GM10847 (cell line): ENCODE data around the gene GRK6.

ENCODE experiments used
- POLR2A ChIP-seq: IDR thresholded peaks from 2 replicates; pipeline ENCODE4 v1.6.1; 2011; ENCODE audit not compliant: insufficient read length; ENCODE audit errors: extremely low read depth

Gene GRK6

DNA sequence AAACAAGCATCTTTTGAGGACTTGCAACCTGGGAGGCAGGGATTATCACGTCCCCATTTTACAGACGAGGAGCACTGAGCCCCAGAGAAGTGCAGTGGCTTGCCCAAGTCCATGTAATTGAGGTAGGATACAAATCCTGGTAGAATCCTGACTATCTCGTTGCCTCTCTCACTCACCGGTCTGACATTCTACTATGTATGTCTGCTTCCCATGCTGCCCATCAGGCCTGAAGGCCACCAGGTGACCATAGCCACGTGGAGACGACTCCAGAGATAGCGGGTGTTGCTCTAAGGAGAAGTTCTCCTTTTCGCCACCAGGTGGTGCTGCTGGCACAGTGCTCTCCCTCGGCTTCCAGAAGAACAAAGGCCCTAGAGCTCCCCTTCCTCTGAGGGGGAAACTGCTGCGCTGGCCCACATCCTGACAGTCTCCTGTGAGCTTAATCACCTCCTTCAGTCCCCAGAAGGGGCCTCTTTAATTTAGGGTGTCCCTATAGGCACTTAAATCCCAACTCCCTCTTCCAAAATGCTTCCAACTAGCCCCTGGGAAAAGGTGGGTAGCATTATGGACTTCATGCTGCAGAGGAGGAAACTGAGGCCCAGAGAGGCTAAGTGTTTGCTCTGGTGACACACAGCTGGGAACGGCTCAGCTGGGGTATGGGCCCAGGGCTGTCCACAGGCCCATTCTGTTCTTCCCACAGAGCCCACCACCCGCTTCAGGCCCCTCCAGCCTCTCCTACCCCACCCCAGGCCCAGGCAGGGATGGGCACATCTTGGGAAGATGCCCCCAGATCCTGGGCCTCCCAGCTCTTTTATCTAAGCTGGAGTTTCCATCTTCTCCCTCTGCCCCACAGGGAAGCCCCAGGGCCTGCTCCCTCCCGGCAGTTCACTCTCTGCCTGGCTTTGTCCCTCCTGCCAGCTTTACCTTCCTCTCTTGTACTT lies 35.8 kb upstream of the GRK6 start:
- TF ChIP-seq POLR2A: no peak

DNA sequence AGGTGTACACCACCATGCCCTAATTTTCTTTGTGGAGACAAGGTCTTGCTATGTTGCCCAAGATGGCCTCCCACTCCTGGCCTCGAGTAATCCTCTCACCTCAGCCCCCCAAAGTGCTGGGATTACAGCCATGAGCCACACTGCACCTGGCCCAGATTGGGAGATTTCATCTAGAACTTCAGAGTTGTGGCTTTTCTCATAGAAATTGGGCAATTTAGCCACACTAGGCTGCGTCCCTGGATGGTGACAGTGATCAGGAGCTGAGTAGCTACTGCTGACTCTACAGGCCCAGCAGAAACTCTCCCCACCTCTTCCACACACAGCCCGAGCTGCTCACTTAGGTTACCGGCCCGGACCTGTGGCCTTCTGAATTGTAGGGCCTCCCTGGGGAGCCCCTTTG lies 33.7 kb upstream of the GRK6 start:
- TF ChIP-seq POLR2A: no peak

DNA sequence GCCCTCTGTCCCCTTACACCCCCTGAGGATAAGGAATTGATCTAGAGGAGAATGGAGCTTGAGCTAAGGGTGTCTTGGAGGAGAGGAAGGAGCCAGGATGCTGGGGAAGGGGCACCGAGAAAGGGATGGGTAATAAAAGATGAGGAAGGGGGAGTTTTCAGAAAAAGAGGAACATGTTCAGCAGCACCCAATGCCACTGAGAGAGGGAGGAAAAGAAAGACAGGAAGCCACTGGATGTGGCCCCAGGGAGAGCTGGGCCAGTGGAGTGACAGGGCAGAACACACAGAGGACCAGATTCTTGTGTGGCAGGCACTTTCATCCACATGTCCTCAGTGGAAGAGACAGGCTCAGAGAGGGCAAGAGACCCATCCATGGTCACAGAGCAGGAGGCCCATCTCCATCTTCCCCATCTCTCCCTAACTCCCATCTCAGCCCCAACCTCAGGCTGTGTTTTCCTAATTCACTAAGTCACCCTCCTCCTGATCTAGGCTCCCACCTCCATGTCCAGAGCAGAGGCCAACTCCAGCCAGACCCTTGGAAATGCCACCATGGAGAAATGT lies 33.2 kb upstream of the GRK6 start:
- TF ChIP-seq POLR2A: no peak

DNA sequence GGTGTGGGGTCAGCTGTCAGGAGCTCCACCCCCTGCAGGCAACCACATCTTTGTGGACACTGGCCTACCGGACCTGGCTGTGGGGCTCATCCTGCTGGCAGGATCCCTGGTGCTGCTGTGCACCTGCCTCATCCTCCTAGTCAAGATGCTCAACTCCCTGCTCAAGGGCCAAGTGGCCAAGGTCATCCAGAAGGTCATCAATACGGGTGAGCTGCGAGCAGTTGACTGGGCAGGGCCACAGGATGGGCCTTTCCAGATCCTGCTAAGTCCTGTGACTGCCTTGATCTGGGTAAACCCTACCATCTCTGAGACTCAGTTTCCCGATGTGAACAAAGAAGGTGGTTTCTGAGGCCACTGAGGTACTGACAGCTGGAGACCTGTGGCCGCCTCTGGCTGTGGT lies 32.5 kb upstream of the GRK6 start:
- TF ChIP-seq POLR2A: no peak

DNA sequence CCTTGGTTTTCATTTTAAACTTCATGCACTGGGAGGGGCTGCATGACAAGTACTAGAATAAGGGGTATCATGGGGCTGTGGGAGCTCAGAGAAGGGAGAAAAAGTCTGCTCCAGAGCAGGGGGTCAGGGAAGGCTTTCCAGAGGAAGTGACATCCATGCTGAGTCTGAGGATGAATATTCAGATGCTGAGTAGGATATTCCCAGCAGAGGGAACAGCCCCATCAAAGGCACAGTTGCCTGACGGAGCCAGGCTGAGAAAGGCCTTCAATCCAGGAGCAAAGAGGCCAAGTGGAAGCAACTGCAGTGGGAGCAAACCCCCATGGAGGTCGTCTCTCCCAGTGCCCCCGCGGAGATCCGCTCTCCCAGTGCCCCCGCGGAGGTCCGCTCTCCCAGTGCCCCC lies 30.4 kb upstream of the GRK6 start:
- no peak for TF ChIP-seq POLR2A

DNA sequence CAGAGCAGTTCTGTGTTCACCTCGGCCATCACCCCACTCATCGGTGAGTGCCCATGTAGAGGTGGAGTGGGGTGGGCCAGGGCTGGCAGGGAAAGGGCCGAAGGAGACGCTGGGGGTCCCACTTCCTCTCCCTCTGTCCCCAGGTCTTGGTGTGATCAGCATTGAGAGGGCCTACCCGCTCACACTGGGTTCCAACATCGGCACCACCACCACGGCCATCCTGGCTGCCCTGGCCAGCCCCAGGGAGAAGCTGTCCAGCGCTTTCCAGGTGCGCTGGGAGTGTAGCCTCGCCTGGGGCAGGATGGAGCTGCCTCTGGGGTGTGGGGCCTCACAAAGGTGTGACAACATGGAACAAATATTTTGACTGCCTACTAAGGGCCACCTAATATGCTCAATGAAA lies 29.7 kb upstream of the GRK6 start:
- no peak for TF ChIP-seq POLR2A

DNA sequence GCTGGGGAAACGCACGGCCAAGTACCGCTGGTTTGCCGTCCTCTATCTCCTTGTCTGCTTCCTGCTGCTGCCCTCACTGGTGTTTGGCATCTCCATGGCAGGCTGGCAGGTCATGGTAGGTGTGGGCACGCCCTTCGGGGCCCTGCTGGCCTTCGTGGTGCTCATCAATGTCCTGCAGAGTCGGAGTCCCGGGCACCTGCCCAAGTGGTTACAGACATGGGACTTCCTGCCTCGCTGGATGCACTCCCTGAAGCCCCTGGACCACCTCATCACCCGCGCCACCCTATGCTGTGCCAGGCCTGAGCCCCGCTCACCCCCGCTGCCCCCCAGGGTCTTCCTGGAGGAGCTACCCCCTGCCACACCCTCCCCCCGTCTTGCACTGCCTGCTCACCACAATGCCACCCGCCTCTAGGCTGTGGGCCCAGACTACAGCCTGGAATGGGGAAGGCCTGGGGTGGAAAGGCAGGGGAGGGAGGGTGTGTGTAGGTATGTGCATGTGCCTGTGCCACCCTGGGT lies 28.5 kb upstream of the GRK6 start:
- TF ChIP-seq POLR2A: no peak

DNA sequence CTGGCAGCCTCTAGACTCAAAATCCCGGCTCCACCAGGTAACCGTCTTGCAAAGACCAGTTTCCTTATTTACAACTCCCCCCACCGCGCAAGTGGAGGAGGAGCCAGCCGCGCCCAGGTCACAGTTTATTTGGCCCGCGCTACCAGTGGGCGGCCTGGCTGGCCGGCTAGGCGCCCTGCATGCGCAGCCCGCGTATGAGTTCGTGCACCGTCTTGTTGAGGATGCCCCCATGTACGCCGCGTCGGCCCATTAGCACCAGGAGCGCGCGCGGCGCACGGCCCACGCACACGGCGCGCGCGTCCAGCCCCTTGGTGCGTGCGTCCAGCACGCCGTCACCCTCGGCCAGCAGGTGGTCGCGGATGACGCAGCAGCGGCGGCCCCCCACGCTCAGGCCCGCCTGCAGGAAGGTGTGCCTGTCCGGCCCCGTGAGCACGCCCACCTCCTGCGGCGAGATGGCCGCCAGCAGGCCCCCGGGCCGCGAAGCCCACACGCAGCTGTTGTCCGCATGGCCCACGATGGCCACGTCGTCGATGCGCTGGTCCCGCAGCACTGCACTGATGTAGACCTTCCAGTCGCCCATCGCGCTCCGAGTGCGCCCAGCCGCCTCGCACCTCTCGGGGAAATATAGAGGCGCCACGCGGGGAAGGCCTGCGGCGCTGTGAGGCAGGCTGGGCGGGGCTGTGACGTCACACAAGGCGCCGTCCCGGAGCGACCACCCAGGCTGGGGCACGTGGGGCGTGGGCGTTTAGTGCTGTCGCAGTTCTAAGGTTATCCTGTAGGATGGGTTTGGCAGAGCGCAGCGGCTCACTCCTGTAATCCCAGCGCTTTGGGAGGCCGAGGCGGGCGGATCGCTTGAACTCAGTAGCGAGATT lies 26.2 kb upstream of the GRK6 start, which contains the start of gene PFN3:
TSS of gene PFN3 (minus strand) at position 665 of the 872 bp plus-strand sequence. CDS start at position 580, 85 bp downstream.
- no peak for TF ChIP-seq POLR2A

DNA sequence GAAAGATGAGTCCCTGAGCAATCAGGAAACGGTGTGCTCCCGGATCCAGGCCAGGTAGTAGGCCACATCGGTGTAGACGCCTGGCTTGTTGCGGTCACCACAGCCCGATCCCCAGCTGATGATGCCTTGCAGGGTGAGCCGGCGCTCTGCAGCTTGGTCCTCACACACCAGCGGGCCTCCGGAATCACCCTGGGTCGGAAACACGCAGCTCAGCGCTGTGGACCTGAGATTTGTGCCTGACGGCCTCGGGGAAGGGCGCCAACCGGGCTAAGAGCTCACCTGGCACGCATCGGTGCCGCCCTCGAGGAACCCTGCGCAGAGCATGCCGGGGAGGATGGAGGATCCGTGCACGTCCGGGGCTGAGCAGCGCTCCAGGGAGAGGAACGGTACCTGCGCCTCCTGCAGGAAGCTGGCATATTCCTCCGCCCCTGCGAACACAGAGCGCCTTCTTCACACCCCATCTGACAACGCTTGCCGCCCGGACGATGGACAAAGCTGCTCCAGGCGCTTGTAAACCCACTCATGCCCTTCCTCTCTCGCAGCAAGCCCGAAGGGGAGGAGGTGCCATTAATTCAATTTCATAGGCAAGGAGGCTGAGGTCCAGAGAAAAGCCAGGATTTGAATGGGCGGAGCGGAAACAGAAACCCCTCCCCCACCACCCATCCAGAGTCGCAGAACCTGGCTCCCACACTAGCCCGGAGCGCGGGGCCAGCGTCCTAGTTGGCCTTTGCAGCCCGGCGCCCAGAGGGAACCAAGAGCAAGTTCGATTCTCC lies 24.0 kb upstream of the GRK6 start:
- no peak for TF ChIP-seq POLR2A

DNA sequence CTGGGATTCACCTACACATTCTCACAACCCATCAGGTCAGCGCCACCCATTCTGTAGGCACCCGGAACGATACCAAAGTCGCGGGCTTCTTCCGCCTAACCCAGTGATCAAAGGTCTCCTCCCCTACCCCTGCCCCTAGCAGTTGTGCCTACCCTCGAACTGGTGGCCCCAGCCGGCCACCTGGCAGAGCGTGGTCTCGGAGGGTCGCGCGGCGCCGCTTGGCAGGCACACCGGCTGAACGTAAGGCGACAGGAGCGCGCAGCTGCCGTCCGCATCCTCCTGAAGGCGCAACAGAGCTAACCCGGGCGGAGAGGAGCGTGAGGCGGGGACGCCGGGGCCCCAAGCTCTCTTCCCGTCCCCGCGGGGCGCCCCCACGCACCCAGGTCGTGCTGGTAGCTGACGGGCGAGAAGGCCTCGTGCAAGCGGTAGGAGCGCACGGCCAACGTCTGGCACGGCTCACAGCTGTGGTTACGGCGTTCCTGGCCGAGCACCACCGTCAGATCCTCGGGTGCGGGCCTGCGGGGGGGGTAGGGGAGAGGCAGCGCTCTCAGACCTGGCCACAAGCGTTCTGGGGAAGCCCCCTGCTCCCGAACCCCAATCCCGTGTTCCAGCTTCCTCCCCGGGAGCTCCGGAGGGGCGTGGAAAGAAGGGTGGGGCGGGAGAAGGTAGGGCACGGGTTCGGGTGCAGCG lies 23.2 kb upstream of the GRK6 start:
- TF ChIP-seq POLR2A: no peak

DNA sequence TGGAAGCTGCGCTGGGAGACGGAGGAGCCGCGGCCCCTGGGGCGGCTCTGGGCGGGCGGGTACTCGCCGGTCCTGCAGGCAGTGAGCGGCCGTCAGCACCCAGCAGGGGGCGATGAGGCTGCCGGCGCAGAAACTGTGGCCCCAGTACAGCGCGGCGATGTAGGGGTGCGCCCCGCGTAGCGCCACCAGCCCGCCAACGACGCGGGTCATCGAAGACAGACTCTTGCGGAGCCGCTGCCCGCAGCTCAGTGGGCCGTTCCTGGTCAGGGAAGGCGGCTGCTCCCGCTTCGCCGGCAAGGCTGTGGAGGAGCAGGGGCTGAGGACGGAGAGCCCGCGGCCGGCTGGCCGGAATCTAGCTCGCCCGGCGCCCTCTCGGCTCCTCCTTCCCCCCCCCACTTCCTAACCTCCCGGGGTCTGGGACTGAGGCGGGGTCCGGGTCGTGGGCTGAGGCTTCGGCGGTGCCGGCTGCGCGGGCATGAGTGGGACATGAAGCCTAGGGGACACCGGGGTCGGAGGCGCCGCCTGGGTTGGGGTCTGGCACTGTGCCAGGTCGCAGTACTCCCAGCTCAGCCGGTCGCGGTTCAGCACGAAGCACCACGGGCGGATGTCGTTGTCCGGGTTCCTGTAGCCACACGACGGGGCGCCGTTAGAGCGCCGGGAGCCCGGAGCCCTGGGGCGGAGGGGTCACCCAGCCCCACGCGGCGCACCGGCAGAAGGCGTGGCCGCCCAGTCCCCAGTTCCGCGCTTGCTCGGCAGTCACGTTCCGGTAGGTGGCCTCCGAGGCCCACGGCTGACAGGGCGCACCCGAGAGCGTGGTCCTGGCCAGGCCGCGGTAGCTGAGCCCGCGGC lies 22.5 kb upstream of the GRK6 start:
- TF ChIP-seq POLR2A: peak; percentile 5

DNA sequence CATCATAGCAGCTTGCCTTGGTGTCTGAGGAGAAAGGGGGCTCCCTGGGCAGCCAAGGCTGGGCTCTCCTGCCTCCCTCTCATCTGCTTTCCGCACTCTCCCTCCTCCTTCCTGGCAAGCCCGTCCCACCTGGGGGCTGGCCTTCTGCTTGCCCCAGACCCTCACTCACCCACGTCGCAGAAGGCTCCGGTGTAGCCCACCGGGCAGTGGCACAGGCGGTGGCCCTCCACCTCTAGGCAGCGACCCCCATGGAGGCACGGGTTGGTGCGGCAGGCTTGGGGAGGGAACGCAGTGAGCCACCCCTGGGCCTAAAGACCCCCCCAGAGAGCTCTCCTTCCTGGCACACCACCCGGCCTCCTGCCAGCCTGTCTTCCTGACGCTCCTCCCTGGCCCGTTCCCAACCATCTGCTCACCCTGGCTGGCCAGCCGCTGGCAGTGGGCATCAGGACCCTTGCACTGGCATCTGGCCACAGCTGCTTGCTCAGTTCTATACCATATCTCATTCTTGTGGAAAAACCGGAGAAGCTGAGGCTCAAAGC lies 21.8 kb upstream of the GRK6 start:
- no peak for TF ChIP-seq POLR2A

DNA sequence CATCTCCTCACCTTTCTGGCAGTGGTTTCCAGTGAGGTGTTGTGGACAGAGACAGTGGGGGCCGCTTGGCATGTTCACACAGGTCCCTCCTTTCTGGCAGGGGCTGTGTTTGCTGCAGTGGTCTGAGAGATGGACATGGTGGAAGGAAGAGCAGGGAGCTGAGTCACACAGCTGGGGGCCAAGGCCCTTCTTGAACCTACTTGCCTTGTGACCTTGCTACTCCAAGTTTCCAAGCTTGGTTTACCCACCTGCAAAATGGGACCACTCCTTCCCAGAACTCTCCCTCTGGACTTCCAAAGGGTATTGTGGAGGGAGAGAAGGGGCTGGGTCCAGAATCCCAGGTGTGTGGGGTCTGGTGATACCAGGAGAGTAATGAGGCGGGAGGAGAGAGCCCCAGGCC lies 21.2 kb upstream of the GRK6 start:
- TF ChIP-seq POLR2A: no peak

DNA sequence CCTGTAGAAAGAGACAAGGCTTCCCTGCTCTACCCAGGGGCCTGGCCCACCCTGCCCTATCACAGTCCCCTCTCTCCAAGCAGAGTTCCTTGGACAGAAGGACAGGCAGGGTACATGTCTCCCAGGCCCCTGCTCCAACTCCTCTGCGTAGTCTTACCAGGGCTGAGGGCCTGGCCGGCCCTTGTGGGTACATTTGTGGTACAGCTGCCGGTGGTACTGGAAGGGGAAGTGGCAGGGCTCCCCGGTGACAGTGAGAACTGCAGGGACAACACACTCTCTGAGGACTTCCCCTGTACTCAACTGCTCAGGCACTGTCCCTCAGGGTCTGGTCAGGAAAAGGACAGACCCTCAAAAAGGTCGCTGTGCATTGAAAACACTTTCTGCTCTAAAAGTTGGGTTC lies 20.7 kb upstream of the GRK6 start:
- TF ChIP-seq POLR2A: no peak
